CD4-positive, alpha-beta T cell treated with Interleukin-6 at 100 ng/mL for 8 hours (primary cell): Measurements from ENCODE around the gene GCNT2.
"Not testable (repeated sequence)": the region's sequence is repeated elsewhere in the genome, so short reads cannot be mapped to it uniquely, and the experiment has no call there.

Experiments
- DNase-seq: peaks from one replicate; pipeline ENCODE4 v3.0.0-alpha.2; 2020; ENCODE audit warnings: mixed read lengths, low spot score

GCNT2 gene

DNA sequence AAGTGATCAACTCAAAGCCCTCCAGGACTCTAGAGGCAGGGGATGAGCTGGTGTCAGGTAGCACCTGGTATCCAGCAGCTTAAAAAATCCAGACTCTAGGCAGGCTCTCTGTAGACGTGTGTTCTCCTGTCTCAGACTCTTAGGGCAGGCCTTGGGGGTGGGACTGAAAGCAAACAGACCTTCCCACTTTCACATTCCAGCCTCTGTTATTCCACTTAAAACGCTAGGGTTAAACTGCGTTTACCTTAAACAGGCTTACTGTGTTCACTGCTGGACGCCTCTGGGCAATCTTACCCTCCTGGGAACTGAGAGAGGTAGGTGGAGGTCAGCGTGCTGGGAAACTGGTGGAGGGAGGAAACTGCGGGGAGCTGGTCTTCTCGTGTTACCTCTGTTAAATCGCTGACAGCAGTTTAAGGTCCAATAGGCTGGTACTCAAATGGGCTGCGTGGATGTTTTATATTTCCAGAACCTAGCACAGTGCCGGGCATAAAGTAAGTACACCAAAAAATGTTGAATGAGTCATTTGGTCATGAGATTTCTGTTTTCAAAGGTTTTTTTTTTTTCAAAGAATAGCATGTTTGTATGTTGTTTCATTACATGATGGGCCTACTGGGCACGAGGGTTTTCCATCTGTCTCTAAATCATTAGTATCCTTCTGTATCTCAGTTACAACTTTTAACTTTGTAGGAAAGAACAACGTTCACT, at the start of gene GCNT2:
GCNT2 (plus strand) TSS at position 248 of the 705 bp plus-strand sequence. CDS start 7,561 bp downstream, outside the sequence.
- no peak for DNase-seq

DNA sequence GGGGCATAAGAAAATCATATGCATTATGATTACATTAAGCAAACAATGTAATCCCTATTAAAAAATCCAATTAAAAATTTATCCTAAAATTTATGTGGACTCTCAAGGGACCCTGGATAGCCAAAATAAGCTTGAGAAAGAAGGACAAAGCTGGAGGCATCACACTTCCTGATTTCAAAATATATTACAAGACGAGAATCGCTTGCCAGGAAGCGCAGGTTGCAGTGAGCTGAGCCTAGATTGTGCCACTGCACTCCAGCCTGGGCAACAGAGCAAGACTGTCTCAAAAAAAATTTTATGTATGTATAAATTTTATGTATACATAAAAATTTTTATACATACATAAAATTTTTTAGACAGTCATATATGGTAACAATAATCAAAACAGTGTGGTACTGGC, 48.5 kb upstream of the GCNT2 start:
- DNase-seq, result no peak

DNA sequence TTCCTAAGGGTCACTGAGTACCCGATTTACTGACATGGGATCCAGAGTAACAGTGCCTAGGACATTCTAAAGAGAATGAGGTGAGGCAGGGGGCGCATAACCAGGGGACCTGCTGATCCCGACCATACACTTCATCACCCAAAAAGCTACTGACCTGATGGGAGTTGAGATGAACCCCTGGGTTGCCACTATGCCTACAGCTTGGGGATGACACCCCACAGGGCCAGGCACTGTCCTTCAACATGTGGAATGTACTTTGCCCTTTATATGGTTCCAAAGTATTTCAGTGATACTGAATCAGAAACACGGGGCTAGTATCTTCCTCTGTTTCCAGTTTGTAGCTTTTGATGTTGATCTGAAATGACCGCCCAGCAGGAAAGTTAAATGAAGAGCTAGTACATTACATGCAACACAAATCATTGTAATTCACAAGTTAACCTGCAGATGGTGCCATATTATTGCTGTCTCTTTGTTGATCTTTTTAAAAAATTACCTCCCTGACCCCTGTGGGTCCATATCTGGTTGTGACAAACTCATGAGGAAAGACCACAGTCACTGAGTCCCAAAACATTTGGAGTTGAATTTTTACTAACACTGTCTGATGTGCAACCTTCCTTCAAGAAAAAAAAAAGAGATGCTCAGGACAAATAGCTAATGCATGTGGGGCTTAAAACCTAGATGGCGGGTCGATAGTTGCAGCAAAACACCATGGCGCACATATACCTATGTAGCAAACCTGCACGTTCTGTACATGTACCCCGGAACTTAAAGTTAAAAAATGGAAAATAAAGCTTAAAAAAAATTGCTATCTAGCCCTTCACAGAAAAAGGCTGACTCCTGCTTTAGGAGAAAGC, 42.7 kb upstream of the GCNT2 start:
- peak; percentile 11 for DNase-seq

DNA sequence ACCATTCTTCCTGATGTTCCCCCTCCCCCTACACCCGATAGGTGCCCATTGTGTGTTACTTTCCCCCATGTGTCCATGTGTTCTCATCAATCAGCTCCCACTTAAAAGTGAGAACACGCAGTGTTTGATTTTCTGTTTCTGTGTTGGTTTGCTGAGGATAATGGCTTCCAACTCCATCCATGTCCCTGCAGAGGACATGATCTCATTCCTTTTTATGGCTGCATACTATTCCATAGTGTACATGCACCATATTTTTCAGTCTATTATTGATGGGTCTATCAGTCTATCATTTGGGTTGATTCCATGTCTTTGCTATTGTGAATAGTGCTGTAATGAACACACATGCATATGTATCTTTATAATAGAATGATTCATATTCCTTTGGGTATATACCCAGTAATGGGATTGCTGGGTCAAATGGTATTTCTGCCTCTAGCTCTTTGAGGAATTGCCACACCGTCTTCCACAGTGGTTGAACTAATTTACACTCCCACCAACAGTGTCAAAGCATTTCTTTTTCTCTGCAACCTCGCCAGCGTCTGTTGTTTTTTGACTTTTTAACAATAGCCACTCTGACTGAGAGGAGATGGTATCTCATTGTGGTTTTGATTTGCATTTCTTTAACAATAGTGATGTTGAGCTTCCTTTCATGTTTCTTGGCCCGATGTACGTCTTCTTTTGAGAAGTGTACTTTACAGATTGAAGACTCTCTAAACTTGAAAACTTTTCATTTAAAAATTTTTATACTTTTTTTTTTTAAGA, 41.0 kb upstream of the GCNT2 start:
- DNase-seq, result no peak

DNA sequence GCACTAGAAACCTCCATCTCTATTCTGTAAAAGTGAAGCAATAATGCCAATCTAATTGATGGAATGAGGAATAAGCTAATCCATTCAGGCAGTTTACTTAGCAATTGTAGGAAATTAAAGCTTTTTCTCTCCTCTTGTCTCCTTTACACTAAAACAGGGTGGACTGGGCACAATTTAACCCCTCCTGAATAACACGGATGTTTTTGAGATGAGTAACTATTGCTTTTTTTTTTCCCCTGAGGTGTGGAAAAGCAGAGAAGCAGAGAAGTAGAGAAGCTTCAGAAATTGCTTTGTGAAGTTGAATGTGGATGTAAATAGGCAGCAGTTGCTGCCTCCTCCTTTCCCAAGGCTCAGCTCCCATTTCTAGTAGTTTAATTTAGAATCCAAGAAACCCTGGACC, 40.0 kb upstream of the GCNT2 start:
- no peak for DNase-seq

DNA sequence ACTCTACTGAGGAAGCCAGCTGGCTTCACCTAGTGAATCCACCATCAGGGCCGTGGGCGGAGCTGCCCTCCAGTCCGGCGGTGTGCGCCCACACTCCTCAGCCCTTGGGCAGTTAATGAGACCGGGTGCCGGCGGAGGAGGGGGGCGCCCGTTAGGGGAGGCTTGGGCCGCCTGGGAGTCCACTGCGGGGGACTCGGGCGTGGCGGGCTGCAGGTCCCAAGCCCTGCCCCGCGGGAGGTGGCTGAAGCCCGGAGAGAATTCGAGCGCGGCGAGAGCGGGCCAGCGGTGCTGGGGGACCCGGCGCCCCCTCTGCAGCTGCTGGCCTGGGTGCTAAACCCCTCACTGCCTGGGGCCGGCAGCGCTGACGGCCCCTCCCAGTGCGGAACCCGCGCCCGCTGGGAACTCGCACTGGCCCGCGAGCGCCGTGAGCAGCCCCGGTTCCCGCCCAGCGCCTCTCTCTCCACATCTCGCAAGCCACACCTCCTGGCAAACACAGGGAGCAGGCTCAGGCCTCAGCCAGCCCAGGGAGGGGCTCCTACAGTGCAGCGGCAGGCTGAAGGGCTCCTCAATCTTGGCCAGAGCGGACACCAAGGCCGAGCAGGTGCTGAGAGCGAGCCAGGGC, 38.4 kb upstream of the GCNT2 start:
- DNase-seq, result no peak

DNA sequence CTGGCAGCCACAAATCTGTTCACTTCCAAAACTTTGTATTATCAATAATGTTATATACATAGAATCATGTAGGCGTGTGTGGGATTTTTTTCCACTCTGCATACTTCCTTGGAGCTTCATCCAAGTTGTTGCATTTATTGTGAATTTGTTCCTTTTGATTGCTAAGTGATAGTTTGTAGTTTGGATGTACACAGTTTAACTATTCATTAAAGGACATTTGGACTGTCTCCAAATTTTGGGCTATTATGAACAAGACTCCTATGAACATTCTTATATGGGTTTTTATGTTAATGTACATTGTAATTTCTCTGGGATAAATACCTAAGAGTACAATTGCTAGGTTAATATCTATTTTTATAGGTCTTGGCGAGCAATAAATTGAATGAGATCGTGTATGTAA, 36.2 kb upstream of the GCNT2 start:
- no peak for DNase-seq

DNA sequence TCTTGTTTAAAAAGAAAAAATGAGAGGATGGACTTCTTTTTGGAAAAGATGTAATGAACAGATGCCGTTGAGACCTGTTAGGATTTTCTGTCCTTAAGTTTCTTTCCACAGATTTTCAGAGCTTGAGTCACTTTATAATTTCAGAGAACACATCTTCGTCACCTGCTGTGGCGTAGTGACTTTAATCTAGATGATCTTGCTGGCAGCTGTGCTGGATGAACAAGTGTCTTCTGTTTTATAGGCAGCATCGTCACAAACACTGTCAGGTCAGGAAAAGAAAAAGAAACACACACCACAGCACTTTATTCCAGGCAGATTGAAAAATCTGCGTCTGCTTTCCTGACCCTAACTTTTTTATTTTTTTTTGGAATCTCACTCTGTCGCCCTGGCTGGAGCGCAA, 35.7 kb upstream of the GCNT2 start:
- DNase-seq, result no peak

DNA sequence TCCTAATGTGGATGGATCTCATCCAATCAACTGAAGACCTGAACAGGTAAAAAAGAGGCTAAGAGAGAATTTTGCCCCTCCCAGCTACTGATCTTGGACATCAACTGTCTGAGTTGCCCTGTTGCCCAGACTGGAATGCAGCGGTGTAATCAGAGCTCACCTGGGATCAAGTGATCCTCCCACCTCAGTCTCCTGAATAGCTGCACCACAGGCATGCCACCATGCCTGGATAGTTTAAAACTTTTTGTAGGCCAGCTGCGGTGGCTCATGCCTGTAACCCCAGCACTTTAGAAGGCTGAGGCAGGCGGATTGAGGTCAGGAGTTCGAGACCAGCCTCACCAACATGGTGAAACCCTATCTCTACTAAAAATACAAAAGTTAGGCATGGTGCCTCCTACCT, 34.9 kb upstream of the GCNT2 start:
- no peak for DNase-seq

DNA sequence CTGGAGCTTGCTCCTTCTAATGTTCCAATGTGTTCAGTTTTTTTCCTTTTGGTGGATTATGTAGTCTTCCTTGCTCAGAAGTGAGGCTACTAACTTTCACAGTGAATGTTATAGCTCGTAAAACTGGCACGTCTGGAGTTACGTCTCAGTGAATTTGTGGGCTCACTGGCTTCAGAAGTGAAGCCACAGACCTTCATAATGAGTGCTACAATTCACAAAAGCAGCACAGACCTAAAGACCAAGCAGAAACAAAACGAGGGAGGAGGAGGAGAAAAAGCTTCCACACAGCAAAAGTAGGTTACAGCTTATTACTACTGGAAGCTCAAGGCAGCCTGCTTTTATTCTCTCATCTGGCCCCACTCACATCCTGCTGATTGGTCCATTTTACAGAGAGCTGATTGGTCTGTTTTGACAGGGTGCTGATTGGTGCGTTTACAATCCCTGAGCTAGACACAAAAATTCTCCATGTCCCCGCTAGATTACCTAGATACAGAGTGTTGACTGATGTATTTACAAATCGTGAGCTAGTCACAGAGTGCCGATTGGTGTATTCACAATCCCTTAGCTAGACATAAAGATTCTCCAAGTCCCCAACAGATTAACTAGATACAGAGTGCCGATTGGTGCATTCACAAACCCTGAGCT, 34.1 kb upstream of the GCNT2 start:
- not testable (repeated sequence) for DNase-seq

DNA sequence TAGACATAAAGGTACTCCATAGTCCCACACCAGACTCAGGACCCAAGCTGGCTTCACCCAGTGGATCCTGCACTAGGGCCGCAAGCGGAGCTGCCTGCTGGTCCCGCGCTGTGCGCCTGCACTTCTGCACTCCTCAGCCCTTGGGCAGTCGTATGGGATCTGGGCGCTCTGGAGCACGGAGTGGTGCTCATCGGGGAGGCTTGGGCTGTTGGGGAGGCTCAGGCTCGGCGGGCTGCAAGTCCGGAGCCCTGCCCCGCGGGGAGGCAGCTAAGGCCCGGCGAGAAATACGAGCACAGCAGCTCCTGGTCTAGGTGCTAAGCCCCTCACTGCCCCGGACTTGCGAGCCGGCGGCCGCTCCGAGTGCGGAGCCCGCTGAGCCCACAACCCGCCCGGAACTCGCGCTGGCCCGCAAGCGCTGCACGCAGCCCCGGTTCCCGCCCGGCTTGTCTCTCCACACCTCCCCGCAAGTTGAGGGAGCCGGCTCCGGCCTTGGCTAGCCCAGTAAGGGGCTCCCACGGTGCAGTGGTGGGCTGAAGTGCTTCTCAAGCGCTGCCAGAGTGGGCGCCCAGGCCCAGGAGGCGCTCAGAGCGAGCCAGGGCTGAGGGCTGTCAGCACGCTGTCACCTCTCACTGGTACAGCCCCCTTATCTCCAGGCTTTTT, 33.4 kb upstream of the GCNT2 start:
- no peak for DNase-seq

DNA sequence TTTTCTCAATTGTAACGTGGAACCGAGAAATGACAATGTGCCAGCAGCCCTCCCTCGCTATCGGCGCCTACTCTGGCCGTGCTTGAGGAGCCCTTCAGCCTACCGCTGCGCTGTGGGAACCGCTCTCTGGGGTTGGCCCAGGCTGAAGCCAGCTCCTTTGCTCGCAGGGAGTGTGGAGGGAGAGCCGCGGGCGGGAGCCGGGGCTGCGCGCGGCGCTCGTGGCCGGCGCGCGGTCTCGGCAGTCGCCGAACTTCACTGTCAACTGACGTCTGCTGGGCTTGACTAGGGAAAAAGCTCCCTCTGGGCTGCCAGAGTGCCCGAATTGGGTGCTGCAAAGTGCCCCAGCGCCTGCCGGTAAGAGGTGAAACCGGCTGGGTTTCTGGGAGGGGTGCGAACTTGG, 29.7 kb upstream of the GCNT2 start:
- no peak for DNase-seq

DNA sequence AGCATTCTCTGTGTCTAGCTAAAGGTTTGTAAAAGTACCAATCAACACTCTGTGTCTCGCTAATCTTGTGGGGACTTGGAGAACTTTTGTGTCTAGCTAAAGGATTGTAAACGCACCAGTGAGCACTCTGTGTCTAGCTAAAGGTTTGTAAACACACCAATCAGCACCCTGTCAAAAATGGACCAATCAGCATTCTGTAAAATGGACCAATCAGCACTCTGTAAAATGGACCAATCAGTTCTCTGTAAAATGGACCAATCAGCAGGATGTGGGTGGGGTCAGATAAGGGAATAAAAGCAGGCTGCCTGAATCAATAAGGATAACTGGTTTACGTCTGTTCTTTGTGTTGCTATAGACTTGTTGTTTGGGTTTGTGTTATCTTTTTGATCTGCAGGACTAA, 29.2 kb upstream of the GCNT2 start:
- DNase-seq, result not testable (repeated sequence)

DNA sequence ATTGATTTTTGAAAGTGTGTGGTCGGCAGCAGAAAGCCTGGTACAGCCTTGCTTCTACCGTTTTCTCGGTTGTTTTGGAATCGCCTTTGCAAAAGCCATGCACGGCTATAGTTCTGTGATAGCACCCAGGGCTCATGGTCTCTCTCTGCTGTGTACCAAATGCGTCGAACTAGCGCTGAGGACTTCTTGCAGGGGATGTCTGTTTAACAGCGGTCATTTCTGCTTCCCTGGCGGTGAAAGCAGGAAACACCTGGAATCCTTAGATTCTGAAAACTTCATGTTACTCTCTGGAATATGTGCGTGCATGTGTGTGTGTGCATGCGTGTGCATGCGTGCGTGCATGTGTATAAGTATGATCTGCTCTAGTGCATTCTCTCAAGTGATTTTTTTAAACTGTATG, 26.1 kb upstream of the GCNT2 start:
- DNase-seq, result no peak

DNA sequence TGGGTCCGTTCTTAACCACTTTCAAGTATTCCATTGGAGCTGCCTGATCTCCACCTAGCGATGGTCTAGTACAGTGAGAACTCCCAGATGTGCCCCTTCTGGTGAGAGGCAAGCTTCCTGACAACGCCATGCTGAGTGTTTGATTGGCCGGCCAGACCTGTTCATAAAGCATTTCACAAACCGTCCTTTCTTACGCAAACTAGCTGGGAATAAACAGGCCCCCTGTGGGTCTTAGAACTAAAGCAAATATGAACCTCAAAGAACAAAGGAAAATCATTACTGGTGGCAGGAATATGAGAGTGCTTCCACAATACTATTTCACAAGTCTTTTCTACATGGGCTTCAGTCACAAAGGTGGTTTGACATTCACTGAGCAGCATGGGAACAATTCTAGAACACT, 15.6 kb upstream of the GCNT2 start:
- DNase-seq, result no peak

DNA sequence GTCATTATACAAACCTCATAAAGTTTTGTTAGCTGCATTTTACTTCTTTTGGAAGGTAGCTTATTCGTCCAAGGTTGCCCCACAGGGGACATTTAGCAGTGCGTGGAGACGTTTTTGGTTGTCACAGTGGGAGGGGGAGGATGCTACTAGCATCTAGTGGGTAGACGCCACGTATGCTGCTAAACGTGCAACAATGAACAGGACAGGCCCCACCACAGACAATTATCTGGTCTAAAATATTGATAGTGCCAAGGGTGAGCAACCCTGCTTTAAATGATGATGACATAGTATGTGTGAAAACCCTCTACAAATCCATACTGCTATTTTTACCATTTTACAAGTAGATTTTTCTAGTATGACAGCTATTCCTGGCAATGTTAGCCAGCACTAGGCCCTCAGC, 13.9 kb upstream of the GCNT2 start:
- DNase-seq, result no peak

DNA sequence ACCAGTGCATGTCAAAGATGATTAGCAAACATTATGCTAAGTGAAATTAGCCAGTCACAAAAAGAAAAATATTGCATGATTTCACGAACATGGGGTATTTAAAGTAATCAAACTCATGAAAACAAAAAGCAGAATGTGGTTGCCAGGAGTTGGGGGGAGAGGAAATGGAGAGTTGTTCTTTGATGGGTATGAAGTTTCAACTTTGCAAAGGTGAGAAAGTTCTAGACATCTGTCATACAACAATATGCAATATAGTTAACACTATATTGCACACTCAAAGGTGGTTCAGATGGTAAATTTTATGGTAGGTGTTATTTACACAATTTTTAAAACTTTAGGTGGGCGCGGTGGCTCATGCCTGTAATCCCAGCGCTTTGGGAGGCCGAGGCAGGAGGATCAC, 13.4 kb upstream of the GCNT2 start:
- no peak for DNase-seq

DNA sequence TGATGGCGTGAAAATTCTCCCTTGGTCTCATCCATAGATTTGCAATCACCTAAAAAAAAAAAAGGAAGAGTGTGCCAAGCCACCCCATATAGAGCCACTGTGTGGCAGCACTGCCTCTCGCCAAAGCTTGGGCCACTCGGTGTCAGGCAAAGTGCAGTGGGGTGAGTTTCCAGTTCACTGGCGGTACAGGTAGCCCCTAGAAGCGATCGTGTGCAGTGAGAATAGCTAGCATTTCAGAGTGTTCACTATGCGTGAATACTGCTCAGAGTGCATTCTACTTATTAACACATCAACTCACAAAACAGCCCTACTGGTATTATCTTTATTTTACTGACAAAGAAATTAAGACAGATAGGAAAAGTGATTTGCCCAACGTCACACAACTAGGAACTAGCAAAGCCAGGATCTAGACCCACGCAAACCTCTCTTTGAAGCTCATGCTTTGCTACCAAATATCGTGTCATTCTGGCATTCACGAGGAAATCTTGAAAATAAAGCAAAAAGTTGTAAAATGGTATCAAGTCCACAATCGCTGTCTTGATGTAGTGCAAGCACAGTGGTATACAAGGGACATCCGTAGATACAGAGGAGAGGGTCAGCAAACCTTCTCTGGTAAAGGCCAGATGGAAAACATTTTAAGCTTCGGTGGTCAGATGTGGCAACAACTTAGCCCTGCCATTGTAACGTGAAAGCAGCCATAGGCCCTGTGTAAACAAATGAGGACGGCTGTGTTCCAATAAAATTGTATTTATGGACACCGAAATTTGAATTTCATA, 10.4 kb upstream of the GCNT2 start:
- no peak for DNase-seq

DNA sequence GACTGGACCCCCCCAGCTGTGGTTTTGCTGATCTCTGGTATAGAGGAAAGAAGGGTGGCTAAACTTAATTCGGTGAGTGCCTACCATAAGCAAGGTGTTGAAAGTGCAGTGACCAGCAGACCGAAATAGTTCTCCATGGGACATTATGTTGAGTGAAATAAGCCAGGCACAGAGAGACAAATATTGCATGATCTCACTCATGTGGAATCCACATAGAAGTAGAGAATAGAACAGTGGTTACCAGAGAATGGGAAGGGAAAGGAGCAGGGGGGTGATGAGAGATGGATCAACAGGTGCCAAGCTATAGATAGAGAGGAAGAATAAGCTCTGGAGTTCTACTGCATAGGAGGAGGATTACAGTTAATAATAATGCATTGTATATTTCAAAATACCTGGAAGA, 9.7 kb upstream of the GCNT2 start:
- no peak for DNase-seq

DNA sequence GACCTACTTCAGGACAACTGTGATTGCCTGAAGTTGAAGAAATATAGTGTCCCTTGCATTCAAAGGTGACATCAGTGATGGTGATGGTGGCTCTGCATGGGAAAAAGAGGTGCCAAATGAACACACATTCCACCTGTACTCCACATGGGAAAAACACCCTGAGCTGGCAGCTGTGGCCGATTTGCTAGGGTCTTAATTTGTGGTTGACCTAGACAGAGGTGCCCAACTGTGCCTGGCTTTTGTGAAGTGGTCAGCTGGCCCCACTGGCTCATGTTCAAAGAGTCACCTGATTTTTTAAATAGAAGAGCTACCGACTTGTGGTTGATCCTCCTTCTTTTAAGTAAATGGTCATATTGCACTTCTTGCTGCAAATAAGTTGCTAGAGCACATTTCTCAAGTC, 7.6 kb upstream of the GCNT2 start:
- DNase-seq, result no peak
